ENCODE results near the gene TPPP2. TPM values are rescaled to one million over a fixed set of nuclear protein-coding genes. Genes with fewer than 3 reads are reported as not detected.

The TPPP2 gene
- total RNA-seq, 1 experiment from 2014 or later, result not detected

DNA sequence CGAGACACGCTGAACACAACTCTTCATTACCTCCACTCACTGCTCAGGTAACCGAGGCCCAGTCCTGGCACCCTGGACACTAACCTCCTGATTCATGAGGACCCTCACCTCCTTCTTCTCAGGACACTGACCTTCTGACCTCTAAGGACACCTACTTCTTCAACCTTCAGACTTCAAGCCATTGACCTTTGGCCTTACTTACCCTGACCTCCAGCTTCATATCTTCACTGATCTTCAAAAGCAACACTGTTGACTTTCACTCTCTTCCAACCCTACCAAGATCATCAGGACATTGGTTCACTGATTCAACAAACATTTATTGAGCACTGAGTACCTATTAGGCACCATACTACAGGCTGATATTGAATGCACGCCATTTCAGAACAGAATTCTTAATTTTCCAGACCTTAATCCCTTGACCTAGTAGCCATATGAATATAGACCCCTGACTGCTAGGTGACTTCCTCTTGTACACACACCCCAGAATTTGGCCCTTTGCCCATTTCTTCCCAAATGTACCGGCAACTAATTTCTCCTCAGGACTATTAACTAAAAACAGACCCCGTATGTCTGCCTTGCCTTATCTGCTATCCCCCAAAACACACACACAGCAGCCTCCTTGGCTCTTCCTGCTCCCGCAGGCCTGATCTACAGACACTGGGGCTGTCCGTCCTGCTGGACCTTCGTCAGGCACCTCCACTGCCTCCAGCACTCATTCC is 45.9 kb downstream of the TPPP2 start:
- DNase-seq (ENCODE audit: low spot score), result no peak

DNA sequence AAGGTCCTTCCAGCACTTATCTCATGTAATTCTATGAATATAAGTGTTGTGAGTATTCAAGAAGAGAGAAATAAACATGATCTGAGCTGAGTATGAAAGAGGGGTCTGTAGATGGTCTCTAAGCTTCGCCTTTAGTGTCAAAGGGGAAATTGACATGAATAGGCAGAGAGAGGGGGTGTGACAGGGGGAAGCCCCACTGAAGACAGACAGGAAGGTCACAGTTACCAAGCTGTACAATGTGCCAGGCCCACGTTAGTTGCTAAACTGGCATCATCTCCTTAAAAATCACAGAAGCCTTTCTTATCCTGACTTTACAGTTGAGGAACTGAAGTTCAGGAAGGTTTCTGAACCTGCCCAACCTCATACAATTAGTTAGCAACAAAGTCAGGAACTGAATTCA is 47.7 kb downstream of the TPPP2 start:
- DNase-seq (ENCODE audit: low spot score), result no peak

DNA sequence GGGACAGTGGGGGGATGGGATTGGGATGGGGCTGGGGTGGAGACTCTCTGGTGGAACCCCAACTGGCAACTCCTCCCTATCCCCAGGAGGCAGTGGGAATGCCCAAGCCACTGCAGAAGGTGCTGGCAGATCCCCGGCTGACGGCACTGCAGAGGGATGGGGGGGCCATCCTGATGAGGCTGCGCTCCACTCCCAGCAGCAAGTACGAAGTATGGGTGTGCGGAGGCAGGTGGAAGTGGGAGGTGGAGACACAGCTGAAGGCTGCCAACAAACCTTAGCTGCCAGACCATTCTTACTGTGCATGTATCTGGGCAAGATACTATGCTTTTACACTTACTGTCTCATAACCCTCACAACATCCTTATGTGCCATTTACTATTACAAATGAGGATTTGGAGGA is 48.3 kb downstream of the TPPP2 start:
- no peak for DNase-seq (ENCODE audit: low spot score)

DNA sequence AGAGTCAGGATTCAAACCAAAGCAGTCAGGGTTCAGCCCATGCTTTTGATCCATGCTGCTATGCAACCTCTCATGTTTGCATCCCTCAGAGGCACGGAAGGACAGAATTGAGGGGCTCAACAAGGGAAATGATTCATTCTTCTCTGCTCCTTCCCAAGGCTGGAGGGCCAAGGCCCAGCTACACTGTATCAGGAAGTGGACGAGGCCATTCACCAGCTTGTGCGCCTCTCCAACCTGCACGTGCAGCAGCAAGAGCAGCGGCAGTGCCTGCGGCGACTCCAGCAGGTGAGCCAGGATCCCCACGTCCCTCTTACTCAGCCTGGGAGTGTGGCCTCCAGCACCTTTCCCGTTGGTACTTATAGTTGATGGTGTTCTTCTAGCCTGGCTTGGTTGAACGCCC is 48.7 kb downstream of the TPPP2 start:
- DNase-seq (ENCODE audit: low spot score), result no peak

DNA sequence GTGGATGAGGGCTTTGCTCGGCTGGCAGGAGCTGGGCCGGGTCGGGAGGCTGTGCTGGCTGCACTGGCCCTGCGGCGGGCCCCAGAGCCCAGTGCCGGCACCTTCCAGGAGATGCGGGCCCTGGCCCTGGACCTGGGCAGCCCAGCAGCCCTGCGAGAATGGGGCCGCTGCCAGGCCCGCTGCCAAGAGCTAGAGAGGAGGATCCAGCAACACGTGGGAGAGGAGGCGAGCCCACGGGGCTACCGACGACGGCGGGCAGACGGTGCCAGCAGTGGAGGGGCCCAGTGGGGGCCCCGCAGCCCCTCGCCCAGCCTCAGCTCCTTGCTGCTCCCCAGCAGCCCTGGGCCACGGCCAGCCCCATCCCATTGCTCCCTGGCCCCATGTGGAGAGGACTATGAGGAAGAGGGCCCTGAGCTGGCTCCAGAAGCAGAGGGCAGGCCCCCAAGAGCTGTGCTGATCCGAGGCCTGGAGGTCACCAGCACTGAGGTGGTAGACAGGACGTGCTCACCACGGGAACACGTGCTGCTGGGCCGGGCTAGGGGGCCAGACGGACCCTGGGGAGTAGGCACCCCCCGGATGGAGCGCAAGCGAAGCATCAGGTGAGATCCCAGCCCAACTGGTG is 51.6 kb downstream of the TPPP2 start:
- no peak for DNase-seq (ENCODE audit: low spot score)

Other genes starting within 250 kb of the TPPP2 start
- gene RNASE6, start 248.9 kb upstream of the TPPP2 start, total RNA-seq (2014; rRNA removed; shearing (Covaris generic)), result not detected in 2 replicates
- gene RNASE1, start 227.4 kb upstream of the TPPP2 start, total RNA-seq (2014; rRNA removed; shearing (Covaris generic)), result 2.1 and 9.4 TPM in 2 replicates
- gene RNASE3, start 138.8 kb upstream of the TPPP2 start, total RNA-seq (2014; rRNA removed; shearing (Covaris generic)), result not detected in 2 replicates
- not detected in 2 replicates for gene RNASE2, start 74.7 kb upstream of the TPPP2 start, total RNA-seq (2014; rRNA removed; shearing (Covaris generic))
- 60.2 and 64.0 TPM in 2 replicates for gene METTL17, start 40.2 kb upstream of the TPPP2 start, total RNA-seq (2014; rRNA removed; shearing (Covaris generic))
- gene SLC39A2, start 30.9 kb upstream of the TPPP2 start, total RNA-seq (2014; rRNA removed; shearing (Covaris generic)), result not detected in 2 replicates
- gene NDRG2, start 5.2 kb upstream of the TPPP2 start, total RNA-seq (2014; rRNA removed; shearing (Covaris generic)), result 1.3 and 8.5 TPM in 2 replicates
- not detected in 2 replicates for gene RNASE13, start 4.6 kb downstream of the TPPP2 start, total RNA-seq (2014; rRNA removed; shearing (Covaris generic))
- gene RNASE7, start 12.1 kb downstream of the TPPP2 start, total RNA-seq (2014; rRNA removed; shearing (Covaris generic)), result not detected in 2 replicates
- not detected in 2 replicates for gene RNASE8, start 27.6 kb downstream of the TPPP2 start, total RNA-seq (2014; rRNA removed; shearing (Covaris generic))
- gene ARHGEF40, start 40.1 kb downstream of the TPPP2 start, total RNA-seq (2014; rRNA removed; shearing (Covaris generic)), result 11.2 and 15.4 TPM in 2 replicates
- gene ZNF219, start 68.4 kb downstream of the TPPP2 start, total RNA-seq (2014; rRNA removed; shearing (Covaris generic)), result 7.3 and 11.3 TPM in 2 replicates
- 0.47 and 0.68 TPM in 2 replicates for gene TMEM253, start 70.8 kb downstream of the TPPP2 start, total RNA-seq (2014; rRNA removed; shearing (Covaris generic))
- gene OR5AU1, start 125.8 kb downstream of the TPPP2 start, total RNA-seq (2014; rRNA removed; shearing (Covaris generic)), result not detected in 2 replicates
- 1,295 and 1,559 TPM in 2 replicates for gene HNRNPC, start 239.2 kb downstream of the TPPP2 start, total RNA-seq (2014; rRNA removed; shearing (Covaris generic))
- gene RPGRIP1, start 249.9 kb downstream of the TPPP2 start, total RNA-seq (2014; rRNA removed; shearing (Covaris generic)), result not detected in 2 replicates

Measured in H4 (cell line).